Breast epithelium (tissue), 3 donors: ENCODE measurements around the gene CHD6.

Source experiments
- POLR2A ChIP-seq: fragments of 450-650 bp; IDR thresholded peaks from one replicate; pipeline ENCODE4 v1.6.1; 2016; ENCODE audit warnings: antibody characterized with exemption, mild to moderate bottlenecking, moderate library complexity
- TF ChIP-seq, protein P1 (sequence below), 3 donors: fragments of 450-650 bp; IDR thresholded peaks; one replicate each; pipeline ENCODE4 v1.5.1; 2016 to 2017; ENCODE audit warnings: antibody characterized with exemption in 3 of 3, mild to moderate bottlenecking in 3 of 3, moderate library complexity in 3 of 3

GRCh38 chr20:41422953-41423352, 195.2 kb downstream of the CHD6 start:
- TF ChIP-seq, protein P1, sequence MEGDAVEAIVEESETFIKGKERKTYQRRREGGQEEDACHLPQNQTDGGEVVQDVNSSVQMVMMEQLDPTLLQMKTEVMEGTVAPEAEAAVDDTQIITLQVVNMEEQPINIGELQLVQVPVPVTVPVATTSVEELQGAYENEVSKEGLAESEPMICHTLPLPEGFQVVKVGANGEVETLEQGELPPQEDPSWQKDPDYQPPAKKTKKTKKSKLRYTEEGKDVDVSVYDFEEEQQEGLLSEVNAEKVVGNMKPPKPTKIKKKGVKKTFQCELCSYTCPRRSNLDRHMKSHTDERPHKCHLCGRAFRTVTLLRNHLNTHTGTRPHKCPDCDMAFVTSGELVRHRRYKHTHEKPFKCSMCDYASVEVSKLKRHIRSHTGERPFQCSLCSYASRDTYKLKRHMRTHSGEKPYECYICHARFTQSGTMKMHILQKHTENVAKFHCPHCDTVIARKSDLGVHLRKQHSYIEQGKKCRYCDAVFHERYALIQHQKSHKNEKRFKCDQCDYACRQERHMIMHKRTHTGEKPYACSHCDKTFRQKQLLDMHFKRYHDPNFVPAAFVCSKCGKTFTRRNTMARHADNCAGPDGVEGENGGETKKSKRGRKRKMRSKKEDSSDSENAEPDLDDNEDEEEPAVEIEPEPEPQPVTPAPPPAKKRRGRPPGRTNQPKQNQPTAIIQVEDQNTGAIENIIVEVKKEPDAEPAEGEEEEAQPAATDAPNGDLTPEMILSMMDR (IDR thresholded peaks at IDR 0.05): no peak
- no peak for TF ChIP-seq POLR2A
